22Rv1 (cell line): ENCODE results near the gene MAMDC2.

ENCODE experiments used
- H3K27ac ChIP-seq: fragments of 450-650 bp; 2 replicates; pipeline ENCODE4 v1.5.1; 2017
- ZFX ChIP-seq: fragments of 450-650 bp; IDR thresholded peaks from 2 replicates; pipeline ENCODE4 v1.6.1; 2017; ENCODE audit warnings: antibody characterized with exemption, borderline replicate concordance
- TF ChIP-seq, protein P1 (sequence below): fragments of 450-650 bp; IDR thresholded peaks from 2 replicates; pipeline ENCODE4 v1.5.1; 2017; ENCODE audit warnings: mild to moderate bottlenecking

The MAMDC2 gene

DNA sequence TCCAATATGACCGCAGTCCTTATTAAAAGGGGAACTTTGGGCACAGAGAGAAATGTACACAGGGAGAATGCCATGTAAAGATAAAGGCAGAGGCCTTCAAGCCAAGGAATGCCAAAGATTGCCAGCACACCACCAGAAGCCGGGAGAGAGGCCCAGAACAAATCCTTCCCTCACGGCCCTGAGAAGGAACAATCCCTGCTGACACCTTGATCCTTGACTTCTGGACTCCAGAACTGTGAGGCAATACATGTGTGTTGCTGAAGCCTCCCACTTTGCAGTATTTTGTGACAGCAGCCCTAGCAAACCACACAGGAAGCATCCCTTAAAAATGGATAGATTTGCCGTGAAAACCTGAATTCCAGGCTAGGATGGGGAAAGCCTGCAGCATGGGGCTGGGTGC, 80.0 kb downstream of the MAMDC2 start:
- no peak overlapping the region for H3K27ac ChIP-seq
- no peak for TF ChIP-seq ZFX

DNA sequence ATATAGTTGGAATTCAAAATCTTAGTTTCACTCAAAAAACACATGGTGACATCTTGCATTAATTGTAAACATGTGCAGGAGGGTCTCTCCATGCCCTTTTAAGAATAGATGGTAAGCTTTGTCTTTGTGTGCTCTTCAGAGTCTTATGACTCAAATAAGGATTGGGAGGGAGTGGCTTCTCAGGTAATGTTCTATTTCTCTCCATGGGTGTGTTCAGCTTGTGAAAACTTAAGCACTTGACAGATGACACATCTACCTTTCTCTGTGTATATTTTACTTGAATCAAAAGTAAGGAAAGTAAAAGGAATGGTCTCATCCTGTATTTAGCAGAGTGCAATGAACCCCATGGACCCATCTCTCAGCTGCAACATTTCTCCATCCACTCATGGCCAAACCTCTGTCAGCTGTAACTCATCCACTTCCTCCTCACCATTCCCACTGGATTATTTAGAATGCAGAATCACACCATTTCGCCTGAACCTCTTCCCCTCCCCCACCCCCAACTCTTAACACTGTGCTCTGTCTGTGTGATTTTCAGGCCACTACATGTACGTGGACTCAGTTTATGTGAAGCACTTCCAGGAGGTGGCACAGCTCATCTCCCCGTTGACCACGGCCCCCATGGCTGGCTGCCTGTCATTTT, 82.1 kb downstream of the MAMDC2 start:
- no peak overlapping the region for H3K27ac ChIP-seq
- no peak for TF ChIP-seq ZFX

DNA sequence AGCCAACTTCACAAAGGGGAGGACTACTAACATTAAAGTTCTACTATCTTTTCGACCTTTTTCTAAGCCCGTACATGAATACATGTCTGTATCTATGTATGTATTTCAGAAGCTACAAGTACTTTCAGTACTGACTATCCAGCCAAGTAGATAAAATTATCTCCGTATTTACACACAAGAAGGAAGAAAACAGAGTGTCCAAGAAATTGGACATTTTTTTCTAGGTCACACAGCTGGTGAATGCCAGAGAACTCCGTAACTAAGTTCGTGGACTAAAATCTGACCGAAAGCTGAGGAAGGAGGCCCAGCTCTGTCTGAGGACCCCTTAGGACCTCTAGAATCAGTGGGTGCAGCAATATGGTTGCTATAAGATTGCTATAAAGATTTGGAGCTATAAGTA, 83.4 kb downstream of the MAMDC2 start:
- H3K27ac ChIP-seq, result no peak overlapping the region
- no peak for TF ChIP-seq ZFX
- TF ChIP-seq, protein P1, sequence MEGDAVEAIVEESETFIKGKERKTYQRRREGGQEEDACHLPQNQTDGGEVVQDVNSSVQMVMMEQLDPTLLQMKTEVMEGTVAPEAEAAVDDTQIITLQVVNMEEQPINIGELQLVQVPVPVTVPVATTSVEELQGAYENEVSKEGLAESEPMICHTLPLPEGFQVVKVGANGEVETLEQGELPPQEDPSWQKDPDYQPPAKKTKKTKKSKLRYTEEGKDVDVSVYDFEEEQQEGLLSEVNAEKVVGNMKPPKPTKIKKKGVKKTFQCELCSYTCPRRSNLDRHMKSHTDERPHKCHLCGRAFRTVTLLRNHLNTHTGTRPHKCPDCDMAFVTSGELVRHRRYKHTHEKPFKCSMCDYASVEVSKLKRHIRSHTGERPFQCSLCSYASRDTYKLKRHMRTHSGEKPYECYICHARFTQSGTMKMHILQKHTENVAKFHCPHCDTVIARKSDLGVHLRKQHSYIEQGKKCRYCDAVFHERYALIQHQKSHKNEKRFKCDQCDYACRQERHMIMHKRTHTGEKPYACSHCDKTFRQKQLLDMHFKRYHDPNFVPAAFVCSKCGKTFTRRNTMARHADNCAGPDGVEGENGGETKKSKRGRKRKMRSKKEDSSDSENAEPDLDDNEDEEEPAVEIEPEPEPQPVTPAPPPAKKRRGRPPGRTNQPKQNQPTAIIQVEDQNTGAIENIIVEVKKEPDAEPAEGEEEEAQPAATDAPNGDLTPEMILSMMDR, result no peak

DNA sequence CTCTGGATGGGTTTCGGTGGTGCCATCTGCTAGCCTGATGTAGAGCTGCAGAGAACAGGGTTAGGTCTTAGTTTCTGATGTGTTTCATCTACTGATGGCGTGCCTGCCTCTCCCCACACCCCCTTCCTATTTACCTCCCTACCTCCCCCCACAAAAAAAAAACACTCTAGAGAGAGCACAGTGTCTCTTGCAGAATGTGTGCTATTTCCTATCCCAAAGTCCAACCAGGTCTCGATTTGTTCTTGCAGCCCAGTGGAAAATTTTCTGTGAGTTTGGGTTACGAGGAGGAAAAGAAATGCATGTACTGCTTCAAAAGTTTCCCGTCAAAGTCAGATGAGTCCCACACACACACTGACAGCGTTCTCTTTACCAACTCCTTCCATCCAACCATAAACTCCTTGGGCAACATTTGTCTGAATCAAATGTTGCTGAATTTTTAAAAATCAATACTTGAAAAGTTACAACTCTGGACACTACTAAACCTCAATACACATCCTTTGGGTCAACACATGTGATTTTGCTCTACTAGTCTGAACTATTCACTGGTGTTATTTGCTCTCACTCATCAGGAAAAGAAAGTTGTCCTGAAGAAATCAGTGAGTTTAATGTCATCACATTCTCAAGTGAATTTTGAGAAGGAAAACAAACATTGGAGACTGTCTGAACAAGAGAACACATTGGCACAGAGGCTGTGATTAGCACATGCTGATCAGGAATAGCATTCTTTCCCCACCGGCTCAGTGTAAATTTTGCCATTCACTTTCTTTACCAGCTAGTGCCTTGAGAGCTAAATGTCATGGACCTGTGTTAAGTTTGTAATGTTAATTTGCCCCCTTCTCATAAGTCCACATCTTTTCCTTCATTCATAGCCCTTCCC, 84.1 kb downstream of the MAMDC2 start:
- TF ChIP-seq ZFX, result no peak
- TF ChIP-seq, protein P1, result no peak
- H3K27ac ChIP-seq, result no peak overlapping the region

DNA sequence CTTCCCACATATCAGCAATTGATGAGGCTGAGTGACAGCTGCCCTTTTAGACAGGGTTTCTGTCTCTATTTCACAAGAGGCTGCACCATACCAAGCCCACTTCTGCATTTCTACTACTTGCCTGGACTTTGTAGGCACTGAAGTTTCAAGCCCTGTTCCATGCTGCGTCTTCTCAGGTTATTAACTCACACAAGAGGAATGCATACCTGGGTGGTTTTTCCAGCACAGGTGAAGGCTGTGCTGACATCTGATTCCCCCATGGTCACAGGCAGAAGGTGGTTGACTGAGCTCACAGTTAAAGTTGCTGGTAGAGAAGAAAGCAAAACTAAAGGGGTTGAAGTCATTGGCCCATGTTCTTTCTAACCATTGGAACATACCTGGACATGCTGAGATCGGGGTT, 86.6 kb downstream of the MAMDC2 start:
- no peak overlapping the region for H3K27ac ChIP-seq
- no peak for TF ChIP-seq ZFX
- TF ChIP-seq, protein P1, result no peak

DNA sequence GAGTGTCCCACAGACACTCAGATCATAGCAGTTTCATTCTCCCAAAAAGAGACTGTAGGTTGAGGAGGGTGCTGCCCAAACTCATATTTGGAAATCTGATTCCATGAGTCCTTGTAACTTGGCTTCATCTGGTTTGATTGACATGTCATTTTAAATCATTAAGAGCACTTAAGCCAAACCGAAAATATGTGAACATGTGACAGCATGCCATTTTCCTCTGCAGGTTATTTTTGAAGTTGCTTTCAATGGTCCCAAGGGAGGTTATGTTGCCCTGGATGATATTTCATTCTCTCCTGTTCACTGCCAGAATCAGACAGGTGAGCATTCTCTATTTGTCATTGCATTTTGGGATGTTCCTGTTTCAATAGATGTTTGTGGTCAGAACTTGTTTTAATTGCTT, 87.6 kb downstream of the MAMDC2 start:
- no peak for TF ChIP-seq ZFX
- TF ChIP-seq, protein P1, result no peak
- no peak overlapping the region for H3K27ac ChIP-seq

DNA sequence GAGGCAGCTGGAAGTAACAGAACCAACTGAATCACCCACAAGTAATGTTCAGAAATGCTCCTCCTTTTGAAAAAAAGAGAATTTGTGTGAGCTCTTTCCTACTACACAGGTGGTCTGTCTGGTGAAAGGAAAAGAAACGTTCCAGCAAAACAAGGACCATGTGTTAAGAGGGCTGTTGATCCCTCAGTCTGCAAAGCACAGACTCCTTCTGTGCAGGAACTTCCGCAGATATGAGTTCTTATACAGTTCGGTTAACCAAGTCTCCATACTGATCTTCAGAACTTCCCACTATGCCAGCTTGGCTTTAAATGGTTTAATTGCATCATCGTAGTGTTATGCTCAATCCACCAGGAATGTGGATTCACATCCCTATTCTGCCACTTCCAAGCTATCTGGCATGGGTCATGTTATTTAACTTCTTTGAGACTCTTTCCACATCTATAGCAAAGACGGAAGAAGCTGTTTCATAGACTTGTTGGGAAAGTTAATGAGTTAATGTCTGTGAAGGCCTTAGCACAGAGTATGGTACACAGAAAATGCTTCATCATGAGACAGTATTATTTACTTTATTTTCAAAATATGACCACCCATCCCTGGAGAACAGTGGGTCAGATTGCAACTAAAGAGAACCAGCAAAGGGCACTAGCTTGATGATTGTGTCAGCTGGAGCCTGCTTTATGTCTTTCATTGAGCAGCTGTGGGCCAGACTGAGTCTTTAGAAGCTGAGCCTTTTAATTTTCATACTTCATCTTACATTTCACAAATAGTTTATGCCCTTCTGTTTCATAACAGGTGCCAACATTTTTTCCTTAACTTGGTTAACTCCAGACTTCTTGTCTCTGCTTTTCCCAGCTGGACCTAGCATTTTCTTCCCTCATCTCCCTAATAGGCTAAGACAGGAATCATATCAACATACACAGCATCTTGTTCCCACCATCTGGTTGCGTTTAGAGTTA, 89.9 kb downstream of the MAMDC2 start:
- no peak for TF ChIP-seq ZFX
- TF ChIP-seq, protein P1, result no peak
- H3K27ac ChIP-seq, result no peak overlapping the region
